K562 (cell line): Measurements from ENCODE around the gene ARHGAP26. TPM values are rescaled to one million over a fixed set of nuclear protein-coding genes. Genes with fewer than 3 reads are reported as not detected.

Experiments used
- CREB5 ChIP-seq: fragments of 250-450 bp; sonication (Bioruptor Pico); IDR thresholded peaks from 2 replicates; pipeline ENCODE4 v1.5.0; 2020; ENCODE audit warnings: mild to moderate bottlenecking
- E2F3 ChIP-seq: fragments of 250-450 bp; sonication (Bioruptor Pico); IDR thresholded peaks from 2 replicates; pipeline ENCODE4 v1.4.0; 2020; ENCODE audit warnings: mild to moderate bottlenecking
- ETV5 ChIP-seq: sonication (generic); formaldehyde crosslinking; IDR thresholded peaks from 2 replicates; pipeline ENCODE4 v1.4.0; 2020; ENCODE audit warnings: low read depth, mild to moderate bottlenecking, missing genetic modification reagents
- GATAD2A ChIP-seq: fragments of 450-650 bp; IDR thresholded peaks from 2 replicates; pipeline ENCODE4 v1.6.1; 2017
- HMGXB4 ChIP-seq: sonication (generic); formaldehyde crosslinking; IDR thresholded peaks from 2 replicates; pipeline ENCODE4 v1.8.1; 2023; ENCODE audit warnings: mild to moderate bottlenecking, missing genetic modification reagents
- NR2C2 ChIP-seq, 2 experiments: fragments of 200-800 bp in 1 of 2; sonication (Bioruptor generic) in 1 of 2; sonication (generic) in 1 of 2; formaldehyde crosslinking in 1 of 2; IDR thresholded peaks; 2 replicates each; pipeline versions ENCODE4 v1.6.1 to v1.8.0; 2016 to 2022; ENCODE audit warnings: mild to moderate bottlenecking in 1 of 2, missing compliant biosample characterization in 1 of 2, missing genetic modification characterization in 1 of 2, missing genetic modification reagents in 1 of 2
- POLR2A ChIP-seq: fragments of 450-650 bp; conservative IDR thresholded peaks from 2 replicates; pipeline ENCODE4 v1.6.1; 2016
- STAT5A ChIP-seq: IDR thresholded peaks from 2 replicates; pipeline ENCODE4 v1.6.1; 2012; ENCODE audit warnings: low read length, inconsistent platforms, borderline replicate concordance
- TEAD2 ChIP-seq: fragments of 450-650 bp; IDR thresholded peaks from 2 replicates; pipeline ENCODE4 v1.6.1; 2016; ENCODE audit warnings: missing genetic modification characterization, control low read depth, missing compliant biosample characterization
- THRAP3 ChIP-seq: fragments of 450-650 bp; IDR thresholded peaks from 2 replicates; pipeline ENCODE4 v1.6.1; 2016; ENCODE audit warnings: mild to moderate bottlenecking, inconsistent platforms, borderline replicate concordance
- TOE1 ChIP-seq, 2 experiments: fragments of 450-650 bp in 1 of 2; sonication (generic) in 1 of 2; formaldehyde crosslinking in 1 of 2; IDR thresholded peaks; 2 replicates each; pipeline versions ENCODE4 v1.7.1 to v1.8.0; 2016 to 2022; ENCODE audit warnings: borderline replicate concordance in 2 of 2, mild to moderate bottlenecking in 2 of 2, antibody characterized with exemption in 1 of 2, inconsistent platforms in 1 of 2, low read depth in 1 of 2, missing genetic modification reagents in 1 of 2, moderate library complexity in 1 of 2
- XRCC3 ChIP-seq: fragments of 450-650 bp; IDR thresholded peaks from 2 replicates; pipeline ENCODE4 v1.6.1; 2017; ENCODE audit warnings: mild to moderate bottlenecking, moderate library complexity
- polyA plus RNA-seq, 8 experiments: library from polyadenylated mRNA; depleted of rRNA in 4 of 8; stranded (reverse) in 5 of 8; unstranded in 3 of 8; fragments of >200 nt; fragmentation: Nextera tagmentation in 2 of 8; fragmentation: Illumina TruSeq in 1 of 8; extraction: Ambion mirVana in 2 of 8; extraction: Trizol in 1 of 8; gene quantifications; 2 replicates each; pipeline versions ENCODE4 v1.2.1 to v1.2.3, GENCODE V29; 2011 to 2014; ENCODE audit warnings: inconsistent platforms in 1 of 8, missing spikeins in 1 of 8
- total RNA-seq, 7 experiments: library from RNA; depleted of rRNA in 6 of 7; stranded (reverse); fragments of >200 nt in 6 of 7; fragmentation: Illumina TruSeq in 2 of 7; extraction: Trizol in 2 of 7; gene quantifications; 2 replicates each; pipeline versions ENCODE4 v1.2.1 to v1.2.3, GENCODE V29; 2011 to 2021; ENCODE audit warnings: low replicate concordance in 1 of 7
- TF ChIP-seq, protein P1 (sequence below): fragments of 450-650 bp; formaldehyde crosslinking; IDR thresholded peaks from 2 replicates; pipeline ENCODE4 v1.4.0; 2022; ENCODE audit warnings: mild to moderate bottlenecking, moderate library complexity
- TF ChIP-seq, protein P2 (sequence below): sonication (generic); formaldehyde crosslinking; IDR thresholded peaks from 2 replicates; pipeline ENCODE4 v1.8.0; 2022; ENCODE audit warnings: mild to moderate bottlenecking, low read depth, missing genetic modification reagents
- TF ChIP-seq, protein P3 (sequence below): sonication (generic); formaldehyde crosslinking; IDR thresholded peaks from 2 replicates; pipeline ENCODE4 v1.8.1; 2023; ENCODE audit warnings: mild to moderate bottlenecking, missing genetic modification reagents, moderate library complexity
- TF ChIP-seq, protein P4 (sequence below): fragments of 250-450 bp; sonication (Bioruptor Pico); IDR thresholded peaks from 2 replicates; pipeline ENCODE4 v1.5.0; 2021; ENCODE audit warnings: mild to moderate bottlenecking, borderline replicate concordance

Gene ARHGAP26
- total and polyA plus RNA-seq, 9 of the 15 experiments (the other 6 are each of a cell fraction or from before 2014, with no cell fraction given), result 0.13 to 1.1 (median 0.55) TPM

DNA sequence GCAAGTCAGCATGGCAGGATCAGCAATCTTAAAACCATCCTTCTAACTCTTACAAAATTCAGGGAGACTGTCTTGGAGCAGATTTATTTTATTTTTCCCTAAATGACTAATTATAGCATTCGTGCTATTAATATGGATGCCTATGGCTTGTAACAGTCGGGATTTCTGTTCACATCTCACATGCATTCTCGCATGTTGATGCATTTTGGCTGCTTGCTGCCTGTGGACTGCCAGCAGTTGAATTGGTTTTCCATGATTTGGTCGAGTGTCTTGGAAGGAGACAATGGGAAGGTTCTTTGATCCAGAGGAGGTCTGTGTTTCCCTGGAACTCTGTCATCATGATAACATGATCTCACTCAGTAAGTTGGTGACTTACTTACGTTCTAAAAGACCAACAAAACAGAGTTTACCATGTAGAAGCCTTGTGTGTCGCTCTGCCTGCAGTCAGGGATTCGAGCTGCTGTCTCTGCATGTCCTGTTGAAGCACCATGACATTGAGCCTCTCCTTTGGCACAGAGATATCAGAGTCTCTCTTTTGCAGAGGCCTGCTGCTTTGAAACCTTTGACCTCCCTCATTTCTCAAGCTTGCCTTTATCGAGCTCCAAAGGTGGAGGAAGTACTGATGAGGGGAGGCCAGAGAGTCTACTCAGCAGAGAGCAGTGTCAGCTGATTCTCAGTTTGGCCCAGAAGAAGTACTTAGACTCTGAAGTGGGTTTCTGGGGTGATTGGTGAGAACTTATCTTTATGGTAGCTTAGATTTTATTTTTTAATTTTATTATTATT, 82.4 kb downstream of the ARHGAP26 start (continued):
- TF ChIP-seq, protein P1, sequence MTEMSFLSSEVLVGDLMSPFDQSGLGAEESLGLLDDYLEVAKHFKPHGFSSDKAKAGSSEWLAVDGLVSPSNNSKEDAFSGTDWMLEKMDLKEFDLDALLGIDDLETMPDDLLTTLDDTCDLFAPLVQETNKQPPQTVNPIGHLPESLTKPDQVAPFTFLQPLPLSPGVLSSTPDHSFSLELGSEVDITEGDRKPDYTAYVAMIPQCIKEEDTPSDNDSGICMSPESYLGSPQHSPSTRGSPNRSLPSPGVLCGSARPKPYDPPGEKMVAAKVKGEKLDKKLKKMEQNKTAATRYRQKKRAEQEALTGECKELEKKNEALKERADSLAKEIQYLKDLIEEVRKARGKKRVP (CRISPR knock-in tag), result no peak
- TF ChIP-seq GATAD2A (no peak), TEAD2 (tag) (no peak), E2F3 (CRISPR knock-in tag) (no peak), THRAP3 (no peak), TOE1 (IDR thresholded peaks at IDR 0.05; ENCODE audit: borderline replicate concordance) (no peak), TOE1 (CRISPR knock-in tag; IDR thresholded peaks at IDR 0.05; ENCODE audit: borderline replicate concordance, low read depth) (no peak), ETV5 (CRISPR knock-in tag) (no peak), XRCC3 (no peak), HMGXB4 (CRISPR knock-in tag) (no peak), POLR2A (no peak), NR2C2 (CRISPR knock-in tag; IDR thresholded peaks at IDR 0.05) (no peak), NR2C2 (tag; IDR thresholded peaks at IDR 0.05) (peak; percentile 76), STAT5A (0 out of 2 replicates have a peak, but pooled peaks have one; percentile 19), CREB5 (no peak)
- TF ChIP-seq, protein P2, sequence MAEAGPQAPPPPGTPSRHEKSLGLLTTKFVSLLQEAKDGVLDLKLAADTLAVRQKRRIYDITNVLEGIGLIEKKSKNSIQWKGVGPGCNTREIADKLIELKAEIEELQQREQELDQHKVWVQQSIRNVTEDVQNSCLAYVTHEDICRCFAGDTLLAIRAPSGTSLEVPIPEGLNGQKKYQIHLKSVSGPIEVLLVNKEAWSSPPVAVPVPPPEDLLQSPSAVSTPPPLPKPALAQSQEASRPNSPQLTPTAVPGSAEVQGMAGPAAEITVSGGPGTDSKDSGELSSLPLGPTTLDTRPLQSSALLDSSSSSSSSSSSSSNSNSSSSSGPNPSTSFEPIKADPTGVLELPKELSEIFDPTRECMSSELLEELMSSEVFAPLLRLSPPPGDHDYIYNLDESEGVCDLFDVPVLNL (CRISPR knock-in tag), result no peak
- TF ChIP-seq, protein P3, sequence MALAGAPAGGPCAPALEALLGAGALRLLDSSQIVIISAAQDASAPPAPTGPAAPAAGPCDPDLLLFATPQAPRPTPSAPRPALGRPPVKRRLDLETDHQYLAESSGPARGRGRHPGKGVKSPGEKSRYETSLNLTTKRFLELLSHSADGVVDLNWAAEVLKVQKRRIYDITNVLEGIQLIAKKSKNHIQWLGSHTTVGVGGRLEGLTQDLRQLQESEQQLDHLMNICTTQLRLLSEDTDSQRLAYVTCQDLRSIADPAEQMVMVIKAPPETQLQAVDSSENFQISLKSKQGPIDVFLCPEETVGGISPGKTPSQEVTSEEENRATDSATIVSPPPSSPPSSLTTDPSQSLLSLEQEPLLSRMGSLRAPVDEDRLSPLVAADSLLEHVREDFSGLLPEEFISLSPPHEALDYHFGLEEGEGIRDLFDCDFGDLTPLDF, result no peak
- TF ChIP-seq, protein P4, sequence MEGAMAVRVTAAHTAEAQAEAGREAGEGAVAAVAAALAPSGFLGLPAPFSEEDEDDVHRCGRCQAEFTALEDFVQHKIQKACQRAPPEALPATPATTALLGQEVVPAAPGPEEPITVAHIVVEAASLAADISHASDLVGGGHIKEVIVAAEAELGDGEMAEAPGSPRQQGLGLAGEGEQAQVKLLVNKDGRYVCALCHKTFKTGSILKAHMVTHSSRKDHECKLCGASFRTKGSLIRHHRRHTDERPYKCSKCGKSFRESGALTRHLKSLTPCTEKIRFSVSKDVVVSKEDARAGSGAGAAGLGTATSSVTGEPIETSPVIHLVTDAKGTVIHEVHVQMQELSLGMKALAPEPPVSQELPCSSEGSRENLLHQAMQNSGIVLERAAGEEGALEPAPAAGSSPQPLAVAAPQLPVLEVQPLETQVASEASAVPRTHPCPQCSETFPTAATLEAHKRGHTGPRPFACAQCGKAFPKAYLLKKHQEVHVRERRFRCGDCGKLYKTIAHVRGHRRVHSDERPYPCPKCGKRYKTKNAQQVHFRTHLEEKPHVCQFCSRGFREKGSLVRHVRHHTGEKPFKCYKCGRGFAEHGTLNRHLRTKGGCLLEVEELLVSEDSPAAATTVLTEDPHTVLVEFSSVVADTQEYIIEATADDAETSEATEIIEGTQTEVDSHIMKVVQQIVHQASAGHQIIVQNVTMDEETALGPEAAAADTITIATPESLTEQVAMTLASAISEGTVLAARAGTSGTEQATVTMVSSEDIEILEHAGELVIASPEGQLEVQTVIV (CRISPR knock-in tag), result no peak
